ENCODE results near the gene STON2.
"Not testable (repeated sequence)": the region's sequence is repeated elsewhere in the genome, so short reads cannot be mapped to it uniquely, and the experiment has no call there.

Gene STON2

DNA sequence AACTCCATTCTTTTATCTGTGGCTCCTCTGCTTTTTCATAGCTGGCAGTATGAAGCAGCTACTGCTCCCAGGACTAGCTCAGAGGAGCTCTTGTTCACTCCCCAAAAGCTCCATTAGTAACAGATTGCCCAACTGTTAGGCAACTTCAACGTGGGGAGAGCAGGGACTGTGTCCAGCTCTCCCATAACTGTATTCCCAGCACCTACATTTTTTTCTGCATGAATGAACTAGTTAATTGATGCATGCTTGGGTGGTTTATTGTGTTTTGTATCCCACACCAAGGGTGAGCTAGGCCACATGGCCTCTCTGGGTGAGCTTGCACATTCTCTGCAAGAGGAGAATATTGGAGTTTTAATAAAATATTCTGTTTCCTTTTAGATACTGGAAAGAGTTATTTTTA, 15.2 kb downstream of the STON2 start:
- DNase-seq (ENCODE audit: low read depth in 1 of 2, low spot score in 1 of 2) = no peak

DNA sequence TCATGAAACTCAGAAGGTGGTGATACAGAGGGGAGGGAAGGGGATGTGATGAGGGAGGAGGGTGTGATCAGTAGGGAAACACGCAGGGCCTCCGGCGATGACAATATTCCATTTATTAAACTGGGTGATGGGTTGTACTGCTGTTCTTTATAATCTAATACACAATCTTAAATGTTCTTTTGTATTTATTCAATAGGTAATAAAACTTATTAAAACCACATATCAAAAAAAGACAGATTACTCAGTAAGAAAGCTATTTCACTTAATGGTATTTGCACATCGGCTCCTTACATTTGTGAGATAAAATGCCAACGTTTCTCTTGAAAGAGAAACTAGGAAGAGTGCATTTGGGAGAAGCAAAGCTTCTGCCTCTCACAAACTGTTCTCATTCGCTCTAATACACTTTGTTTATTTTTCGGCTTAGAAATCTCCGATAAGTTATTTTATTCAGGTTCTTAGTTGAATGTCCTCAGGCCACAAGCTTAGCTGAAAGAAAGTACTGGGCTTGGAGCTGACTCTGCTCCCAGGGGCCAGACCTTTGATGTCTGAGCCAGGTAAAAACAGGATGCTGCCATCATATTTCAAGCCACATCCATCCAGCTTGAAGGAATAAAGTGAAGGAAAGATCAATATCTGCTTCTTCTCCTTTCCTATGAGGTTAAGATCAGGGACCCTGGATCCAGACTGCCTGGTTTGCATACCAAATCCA, 17.5 kb downstream of the STON2 start:
- DNase-seq (ENCODE audit: low read depth in 1 of 2, low spot score in 1 of 2) = no peak

DNA sequence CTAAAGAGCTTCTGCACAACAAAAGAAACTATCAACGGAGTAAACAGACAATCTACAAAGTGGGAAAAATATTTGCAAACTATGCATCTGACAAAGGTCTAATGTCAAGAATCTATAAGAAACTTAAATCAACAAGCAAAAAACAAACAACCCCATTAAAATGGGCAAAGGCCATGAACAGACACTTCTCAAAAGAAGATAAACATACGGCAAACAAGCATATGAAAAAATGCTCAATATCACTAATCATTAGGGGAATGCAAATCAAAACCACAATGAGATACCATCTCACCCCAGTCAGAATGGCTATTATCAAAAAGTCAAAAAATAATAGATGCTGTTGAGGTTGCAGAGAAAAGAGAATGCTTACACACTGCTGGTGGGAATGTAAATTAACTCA, 20.1 kb downstream of the STON2 start:
- not testable (repeated sequence) for DNase-seq (ENCODE audit: low read depth in 1 of 2, low spot score in 1 of 2)

DNA sequence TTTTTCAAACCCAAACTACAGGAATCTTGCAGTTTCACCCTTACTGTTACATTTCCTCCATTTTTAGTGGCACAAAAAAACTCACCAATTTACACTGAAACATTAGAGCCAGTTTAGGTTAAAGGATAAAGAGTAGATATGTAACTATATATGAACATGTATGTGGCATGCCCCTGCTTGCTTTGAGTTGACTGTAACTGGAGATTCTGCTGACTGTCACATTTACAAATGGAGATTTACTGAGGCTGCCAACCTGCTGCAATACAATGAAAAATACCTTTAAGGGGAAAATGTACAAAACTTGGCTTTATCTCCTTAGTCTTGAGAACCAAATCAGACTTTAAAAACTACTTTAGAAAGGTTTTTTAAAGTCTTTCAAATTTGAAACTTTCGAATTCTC, 28.3 kb downstream of the STON2 start:
- no peak for DNase-seq (ENCODE audit: low read depth in 1 of 2, low spot score in 1 of 2)

DNA sequence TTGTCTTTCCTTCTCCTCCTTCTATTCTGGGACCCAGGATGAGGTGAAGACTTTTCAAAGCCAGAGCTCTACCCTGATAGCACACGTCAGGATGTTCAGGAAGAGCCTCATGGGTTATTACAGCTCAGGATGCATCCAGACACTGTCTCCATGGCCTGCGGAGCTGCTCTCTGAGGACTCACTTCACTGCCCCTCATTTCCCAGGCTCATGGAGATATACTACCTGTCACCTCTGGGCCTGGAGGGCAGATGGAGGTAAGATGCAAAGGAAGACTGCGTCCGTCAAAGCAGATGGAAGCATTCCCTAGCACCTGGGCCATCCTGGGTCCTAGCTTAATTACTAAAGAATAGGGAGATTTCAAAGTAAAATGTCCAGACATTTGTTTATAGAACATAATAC, 32.6 kb downstream of the STON2 start:
- DNase-seq (ENCODE audit: low read depth in 1 of 2, low spot score in 1 of 2) = no peak

DNA sequence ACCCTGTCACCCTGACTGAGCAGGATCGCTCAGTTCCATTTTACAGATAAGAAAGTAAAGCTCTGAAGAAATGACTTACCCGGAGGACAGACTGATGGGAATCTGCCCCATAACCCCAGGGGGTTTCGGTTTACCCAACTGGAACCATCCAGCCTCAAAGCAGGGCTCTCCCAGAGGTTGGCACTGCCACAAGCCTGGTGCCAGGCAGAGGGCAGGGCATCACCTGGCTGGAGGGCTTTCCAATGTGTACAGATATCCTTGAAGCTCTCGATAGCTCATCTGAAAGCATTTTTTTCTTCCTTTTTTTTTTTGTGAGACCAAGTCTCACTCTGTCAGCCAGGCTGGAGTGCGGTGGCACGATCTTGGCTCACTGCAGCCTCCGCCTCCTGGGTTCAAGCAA, 33.2 kb downstream of the STON2 start:
- no peak for DNase-seq (ENCODE audit: low read depth in 1 of 2, low spot score in 1 of 2)

DNA sequence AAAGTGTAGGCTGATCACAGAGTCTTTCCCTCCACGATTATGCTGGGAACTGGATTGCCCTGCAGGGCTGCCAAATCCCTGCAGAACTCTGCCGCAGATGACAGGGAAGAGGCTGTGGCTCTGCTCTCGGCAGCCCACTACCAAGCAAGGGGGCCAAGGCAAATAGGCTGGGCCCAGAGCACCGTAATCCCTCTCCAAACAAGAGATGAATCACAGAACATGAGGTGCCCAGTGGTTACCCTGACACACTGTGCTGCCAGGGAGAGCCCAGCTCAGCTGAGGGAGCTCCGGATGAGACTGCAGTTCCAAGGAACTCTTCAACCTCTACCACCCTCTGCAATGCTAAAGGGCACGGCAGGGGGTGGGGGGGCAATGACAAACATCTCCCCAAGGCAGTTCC, 33.9 kb downstream of the STON2 start:
- no peak for DNase-seq (ENCODE audit: low read depth in 1 of 2, low spot score in 1 of 2)

DNA sequence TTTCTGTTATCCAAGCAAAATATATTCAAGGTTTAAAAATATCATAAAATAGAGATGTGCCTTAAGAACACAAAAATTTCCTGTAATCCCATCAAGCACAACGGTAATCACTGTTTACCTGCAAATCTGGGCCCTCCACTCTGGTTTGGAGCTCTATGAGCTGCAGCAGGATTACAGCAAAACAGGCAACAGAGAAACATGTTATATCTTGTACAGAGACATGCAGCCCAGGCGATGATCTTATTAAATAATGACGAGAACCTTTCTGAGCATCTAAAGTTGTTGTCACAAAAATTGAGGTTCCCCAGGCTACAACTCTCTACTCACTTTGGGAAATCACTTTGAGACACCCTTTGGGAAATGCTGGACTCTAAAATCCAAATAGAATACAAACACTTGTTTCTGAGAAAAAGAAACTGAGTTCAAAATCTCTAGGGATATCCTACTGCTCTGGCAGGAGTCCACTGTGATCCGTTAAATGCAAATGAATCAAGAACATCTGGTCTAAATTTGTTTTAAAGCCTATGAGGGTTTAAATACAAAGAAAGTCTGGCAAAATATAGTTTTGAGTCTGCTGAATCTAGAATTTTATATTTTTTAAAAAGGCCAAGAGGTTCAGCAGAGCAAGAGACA, 36.3 kb downstream of the STON2 start:
- no peak for DNase-seq (ENCODE audit: low read depth in 1 of 2, low spot score in 1 of 2)

DNA sequence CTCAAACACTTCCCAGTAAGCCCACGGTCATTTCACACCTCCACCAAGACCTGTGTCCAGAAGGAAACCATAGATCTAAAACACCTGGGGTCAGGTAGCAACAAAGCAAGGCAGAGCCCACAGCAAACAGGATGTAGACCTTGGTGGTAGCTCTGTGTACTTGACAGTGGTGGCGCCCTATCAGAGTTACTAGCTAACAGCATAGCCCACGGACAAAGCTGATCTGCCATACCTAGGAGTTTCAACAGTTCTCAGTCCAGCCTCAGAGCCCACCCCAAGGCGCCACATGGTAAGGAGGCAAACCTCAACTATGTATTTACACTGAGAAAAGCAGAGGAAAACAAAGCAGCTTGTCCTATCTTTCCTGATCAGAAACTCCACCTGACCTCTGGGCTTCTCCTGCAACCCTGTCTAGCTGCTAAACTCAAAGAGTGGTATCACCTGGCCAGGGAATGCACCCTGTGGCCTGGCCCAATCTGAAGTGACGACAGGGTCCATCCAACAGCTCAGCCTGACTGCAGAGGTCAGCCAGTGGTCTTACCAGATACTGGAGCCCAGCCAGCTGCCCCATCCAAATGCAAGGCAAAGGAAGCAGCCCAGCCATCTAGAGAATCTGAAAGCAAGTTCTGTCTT, 46.3 kb downstream of the STON2 start:
- DNase-seq (ENCODE audit: low read depth in 1 of 2, low spot score in 1 of 2) = no peak

DNA sequence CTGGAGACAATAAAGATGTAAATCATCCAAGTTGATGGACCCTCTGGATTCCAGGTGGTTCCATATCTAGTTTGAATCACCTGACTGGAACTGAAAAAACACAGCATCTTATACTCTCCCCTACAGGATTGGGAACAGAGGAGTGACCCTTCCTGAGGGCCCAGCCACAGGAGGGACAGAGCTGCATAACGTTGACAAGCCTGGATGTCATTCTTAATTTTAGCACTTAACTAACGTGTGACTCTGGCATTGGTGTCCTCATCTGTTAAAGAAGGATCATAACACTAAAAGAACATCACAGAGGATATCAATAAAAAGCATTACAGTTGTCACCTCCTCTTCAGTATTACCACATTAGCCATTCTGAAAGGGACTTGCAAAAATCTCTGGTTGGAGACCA, 47.7 kb downstream of the STON2 start:
- DNase-seq (ENCODE audit: low read depth in 1 of 2, low spot score in 1 of 2) = no peak

DNA sequence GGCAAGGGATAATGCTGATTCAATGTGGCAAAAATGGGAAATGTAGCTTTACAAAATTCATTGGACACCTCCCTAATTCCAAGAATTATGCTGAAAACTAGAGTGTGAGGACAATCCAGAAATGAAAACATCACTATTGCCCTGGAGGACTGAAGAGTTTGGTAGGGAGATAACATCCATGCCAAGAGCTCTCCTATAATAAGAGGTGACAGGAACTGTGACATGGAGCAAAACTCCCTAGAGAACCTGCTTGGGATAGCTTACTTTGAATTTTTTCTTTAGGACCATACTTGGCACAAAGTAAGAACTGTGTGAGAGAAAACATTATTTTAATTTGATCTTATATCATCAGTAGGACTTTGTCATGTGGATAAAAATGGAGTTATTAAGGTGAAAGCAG, 48.9 kb downstream of the STON2 start:
- no peak for DNase-seq (ENCODE audit: low read depth in 1 of 2, low spot score in 1 of 2)

DNA sequence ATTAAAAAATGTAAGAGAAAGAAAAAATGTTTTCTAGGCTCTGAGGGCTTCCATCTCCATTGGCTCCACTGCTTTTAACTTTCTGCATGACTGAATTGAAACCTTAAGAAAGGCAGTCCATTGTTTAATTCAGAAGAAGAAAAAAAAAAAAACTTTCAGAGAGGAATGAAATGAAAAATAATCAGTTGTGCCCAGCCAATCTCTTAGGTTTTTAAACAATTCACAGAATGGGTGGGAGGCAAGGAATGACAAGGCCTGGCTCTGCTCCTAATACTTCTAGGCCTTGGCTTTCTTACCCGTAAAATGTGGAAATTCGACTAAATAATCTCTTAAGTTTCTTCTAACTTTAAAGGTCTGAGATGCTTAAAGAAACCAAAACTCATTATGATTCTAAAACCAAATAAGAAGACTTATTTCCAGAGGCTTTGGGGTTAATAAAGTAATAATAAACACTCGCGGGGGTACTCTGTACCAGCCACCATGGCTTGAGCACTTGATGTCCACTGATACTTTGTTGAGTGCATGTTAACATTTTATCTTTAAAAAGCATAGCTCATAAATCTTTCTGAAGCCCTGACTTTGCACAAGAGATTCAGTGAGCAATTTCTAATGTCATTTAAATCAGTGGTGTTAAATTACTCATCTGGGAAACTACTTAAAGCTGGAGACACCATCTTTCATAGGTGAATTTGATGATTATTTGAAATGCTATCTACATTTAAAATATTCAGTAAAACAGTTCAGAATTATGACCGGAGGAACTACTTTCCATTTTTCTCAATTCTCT, 49.6 kb downstream of the STON2 start:
- no peak for DNase-seq (ENCODE audit: low read depth in 1 of 2, low spot score in 1 of 2)

DNA sequence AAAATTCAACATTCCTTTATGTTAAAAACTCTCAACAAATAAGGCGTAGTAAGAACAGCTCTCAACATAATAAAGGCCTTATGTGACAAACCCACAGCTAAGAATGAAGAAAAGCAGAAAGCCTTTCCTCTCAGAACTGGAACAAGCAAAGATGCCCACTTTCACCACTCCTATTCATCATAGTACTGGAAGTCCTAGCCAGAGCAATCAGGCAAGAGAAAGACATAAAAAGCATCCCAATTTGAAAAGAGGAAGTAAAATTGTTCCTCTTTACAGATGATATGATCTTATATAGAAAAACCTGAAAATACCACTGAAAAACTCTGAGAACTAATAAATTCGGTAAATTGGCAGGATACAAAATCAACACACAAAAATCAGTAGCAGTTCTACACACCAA, 52.1 kb downstream of the STON2 start:
- no peak for DNase-seq (ENCODE audit: low read depth in 1 of 2, low spot score in 1 of 2)

DNA sequence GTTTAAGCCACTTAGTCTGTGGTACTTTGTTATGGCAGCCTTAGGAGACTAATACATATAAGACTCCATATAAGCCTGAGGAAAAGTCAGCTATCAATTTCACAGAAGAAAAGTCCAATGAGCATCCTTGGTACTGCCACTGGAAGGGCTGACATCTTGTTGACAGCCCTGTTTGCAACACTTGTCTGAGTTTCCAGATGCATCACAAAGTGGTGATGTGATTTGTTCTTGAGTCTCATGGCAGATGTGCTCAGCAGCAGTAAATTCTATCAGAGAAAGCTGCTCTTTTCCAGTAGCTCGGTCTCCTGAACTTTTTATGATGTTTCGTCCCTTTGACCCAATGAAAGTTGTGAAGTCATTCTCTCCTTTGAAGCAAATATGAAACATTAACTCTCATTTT, 54.3 kb downstream of the STON2 start:
- no peak for DNase-seq (ENCODE audit: low read depth in 1 of 2, low spot score in 1 of 2)

DNA sequence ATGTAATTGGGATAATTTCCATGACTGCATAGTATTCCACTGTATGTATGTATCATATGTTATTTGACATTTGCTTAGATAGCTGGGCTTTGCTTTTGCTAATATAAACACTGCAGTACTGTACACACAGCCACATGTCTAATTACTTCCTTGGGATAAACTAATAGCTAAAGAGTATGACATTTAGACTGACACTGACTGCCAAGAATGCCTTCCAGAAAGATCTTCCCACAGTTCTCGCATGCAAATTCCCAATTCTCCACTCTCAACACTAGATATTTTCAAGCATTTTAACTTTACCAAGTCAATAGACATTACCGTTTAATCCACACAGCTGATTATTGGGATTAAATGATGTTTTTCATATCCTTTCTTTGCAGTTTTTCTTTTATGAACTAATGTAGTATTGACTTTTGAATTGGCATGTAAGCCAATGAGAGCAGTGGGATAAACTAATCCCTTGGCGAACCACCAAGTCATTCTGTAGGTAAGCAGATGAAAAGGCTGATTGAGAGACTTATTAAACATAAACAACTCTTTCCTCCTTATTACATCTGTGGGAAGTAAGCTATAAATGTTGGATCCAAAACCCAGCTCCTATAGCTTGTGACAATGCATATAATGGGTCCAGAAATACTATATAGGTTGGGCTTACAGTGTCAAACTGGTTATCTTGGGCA, 55.5 kb downstream of the STON2 start:
- DNase-seq (ENCODE audit: low read depth in 1 of 2, low spot score in 1 of 2) = no peak

DNA sequence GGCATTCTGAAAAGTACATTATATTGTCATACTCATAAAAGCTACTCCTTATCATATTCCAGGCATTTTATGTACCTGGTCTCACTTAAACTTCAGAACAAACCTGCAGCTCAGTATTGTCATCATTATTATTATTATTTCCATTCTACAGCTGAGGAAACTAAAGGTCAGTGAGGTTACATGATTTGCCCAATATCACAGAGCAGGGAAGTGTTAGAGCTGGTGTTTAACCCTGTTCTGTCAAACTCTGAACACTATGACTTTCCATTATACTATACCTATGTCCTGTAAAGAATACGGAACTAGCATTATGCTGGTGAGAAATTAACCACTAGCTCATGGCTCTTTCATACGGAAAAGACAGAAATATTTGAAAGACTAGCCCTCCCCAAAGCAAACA, 56.4 kb downstream of the STON2 start:
- no peak for DNase-seq (ENCODE audit: low read depth in 1 of 2, low spot score in 1 of 2)

DNA sequence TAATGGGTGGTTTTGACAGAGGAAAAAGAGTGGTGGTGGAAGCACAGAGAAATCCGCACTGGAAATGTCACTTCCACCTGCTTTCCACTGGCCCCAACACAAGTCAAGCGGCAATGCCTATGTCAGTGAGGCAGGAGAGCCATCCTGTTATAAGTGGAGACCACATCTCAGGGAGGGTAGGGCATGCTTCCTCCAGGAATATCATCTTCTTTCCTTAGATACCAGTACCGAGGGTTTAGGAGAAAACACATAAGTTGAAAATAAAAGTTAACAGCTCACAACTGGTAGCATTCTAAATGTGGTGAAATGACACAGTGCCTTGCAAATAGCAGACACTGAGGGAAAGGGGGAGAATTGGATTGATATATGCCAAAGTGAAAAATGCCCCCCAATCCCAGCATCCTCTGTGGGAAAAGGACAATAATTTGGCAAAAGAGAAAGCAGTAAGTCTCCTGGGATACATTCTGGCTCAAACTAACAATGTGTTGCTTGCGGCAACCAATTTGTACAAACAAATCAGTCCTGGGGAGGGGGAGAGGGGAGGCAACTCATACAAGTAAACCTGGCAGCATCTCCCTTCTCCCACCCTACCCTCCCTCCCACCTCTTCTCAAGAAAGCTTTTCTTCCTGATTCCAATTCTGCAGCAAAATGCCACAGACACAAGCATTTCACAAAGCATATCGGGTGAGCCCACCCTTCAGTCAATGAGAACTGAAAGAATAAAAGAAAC, 57.1 kb downstream of the STON2 start:
- DNase-seq (ENCODE audit: low read depth in 1 of 2, low spot score in 1 of 2) = no peak

DNA sequence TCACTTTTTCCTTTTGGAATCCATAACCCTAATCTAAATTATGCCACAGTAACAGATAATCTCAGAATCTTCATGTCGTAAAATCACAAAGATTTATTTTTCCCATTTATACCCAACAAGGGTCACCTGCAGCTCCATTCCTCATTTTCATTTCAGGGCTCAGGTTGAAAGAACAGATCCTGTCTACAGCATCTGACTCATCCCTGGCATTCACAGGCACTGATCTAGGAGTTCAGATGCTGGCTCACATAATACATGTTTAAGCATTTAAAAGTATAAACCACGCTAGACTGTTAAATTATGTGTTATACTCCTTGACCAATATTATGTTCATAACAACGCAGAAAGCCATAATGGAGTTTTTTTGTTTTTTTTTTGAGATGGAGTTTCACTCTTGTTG, 58.3 kb downstream of the STON2 start:
- DNase-seq (ENCODE audit: low read depth in 1 of 2, low spot score in 1 of 2) = no peak

DNA sequence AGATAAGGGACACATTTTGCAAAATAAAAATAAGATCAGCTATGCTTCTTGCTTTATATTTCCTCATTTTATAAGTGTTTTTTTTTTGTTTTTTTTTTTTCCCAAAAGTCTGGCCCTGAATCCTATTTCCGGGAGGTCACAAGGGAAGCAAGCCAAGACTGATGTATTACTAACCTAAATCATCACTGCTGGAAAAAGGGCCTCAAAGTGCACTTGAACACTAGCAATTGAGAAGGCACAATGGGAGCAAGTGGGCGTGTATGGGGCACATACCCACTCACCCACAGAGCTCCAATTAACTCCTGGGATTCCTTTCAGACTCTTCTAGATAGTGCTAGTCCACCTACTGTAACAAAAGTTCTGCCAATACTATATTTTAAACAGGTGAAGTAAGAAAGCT, 58.8 kb downstream of the STON2 start:
- no peak for DNase-seq (ENCODE audit: low read depth in 1 of 2, low spot score in 1 of 2)

DNA sequence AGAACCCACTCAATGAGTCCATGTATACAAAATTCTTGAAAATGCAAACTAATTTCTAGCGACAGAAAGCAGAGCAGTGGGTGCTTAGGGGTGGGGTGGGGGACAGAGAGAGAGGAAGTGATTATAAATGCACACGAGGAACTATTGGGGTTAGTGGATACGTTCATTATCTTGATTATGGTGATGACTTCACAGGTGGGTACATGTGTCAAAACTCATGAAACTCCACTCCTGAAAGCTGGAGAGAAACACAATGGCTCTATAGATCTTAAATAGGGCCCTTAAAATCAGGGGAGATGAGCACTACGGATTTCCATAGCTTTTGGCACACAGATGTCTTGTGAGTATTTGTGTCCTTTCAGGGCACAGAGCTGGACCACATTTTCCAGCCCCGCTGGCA, 59.9 kb downstream of the STON2 start:
- no peak for DNase-seq (ENCODE audit: low read depth in 1 of 2, low spot score in 1 of 2)

DNA sequence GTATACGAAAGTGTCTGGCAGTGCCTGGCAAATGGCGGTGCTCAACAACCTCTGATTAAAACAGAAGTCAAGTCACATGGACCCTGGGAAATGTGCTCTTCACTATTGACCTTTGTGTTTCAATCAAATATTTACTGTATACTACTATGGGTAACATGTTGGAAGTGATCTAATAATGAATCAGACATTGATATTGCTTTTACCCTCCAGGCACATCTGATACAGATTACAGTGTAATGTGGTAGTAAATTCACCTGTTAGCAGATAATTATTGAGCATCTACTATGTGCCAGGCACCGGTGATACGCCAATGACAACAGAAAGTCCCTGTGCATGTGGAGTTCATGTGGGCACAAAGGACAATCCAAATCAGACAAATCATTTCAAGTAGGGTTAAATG, 63.1 kb downstream of the STON2 start:
- no peak for DNase-seq (ENCODE audit: low read depth in 1 of 2, low spot score in 1 of 2)
